GM12865 (cell line): ENCODE results near the gene PRPSAP2.

Experiments used
- DNase-seq: peaks from one replicate; pipeline ENCODE4 v3.0.0; 2010; ENCODE audit warnings: low read depth
- H3K4me3 ChIP-seq: 2 replicates; pipeline ENCODE4 v1.5.1; 2011; ENCODE audit warnings: mild to moderate bottlenecking, low read depth, low read length, control low read depth
- CTCF ChIP-seq: IDR thresholded peaks from 2 replicates; pipeline ENCODE4 v1.5.1; 2011; ENCODE audit warnings: low read length, control low read depth, low read depth, inconsistent platforms; ENCODE audit not compliant: insufficient read depth; ENCODE audit errors: missing control alignments

Gene PRPSAP2

DNA sequence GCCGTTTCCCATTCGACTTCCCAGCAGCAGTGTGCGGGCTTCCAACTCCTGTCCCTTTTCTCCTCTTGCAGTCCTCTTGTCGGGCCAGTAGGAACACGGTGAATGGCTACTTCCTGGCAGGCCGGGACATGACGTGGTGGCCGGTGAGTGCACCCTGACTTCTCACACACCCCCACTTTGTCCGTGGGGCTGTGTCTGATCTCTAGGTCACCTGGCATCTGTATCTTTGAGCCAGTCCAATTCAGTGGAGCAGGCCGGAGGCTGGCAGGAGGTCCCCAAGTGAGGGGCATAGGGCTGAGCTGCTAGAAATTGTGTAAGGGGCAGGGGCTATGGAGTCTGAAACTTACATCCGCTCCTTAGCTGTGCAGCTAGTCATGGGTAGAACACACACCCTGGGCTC is 100.7 kb downstream of the PRPSAP2 start:
- no peak overlapping the region for H3K4me3 ChIP-seq
- DNase-seq: no peak
- no peak for TF ChIP-seq CTCF

- TF ChIP-seq CTCF: no peak
- DNase-seq: no peak
- H3K4me3 ChIP-seq: no peak overlapping the region
Measured at GRCh38 chr17:18959071-18959844, 101.3 kb downstream of the PRPSAP2 start.

DNA sequence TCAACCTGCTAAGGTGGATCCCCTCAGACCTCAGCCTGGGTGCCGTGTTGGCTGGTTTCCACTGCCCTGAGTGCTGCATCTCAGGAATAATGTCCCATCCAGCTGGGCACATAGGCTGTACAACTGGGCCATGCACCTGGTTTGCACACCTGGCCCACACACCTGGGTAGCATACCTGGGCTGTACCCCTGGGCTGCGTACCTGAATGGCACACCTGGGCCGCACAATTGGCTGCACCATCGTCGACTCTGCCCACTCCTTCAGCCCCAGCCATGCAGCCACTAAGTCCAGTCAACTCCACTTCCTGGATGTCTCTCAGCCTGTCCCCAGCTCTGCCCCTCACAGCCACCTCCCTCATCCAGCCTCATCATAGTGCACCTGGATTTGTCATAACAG is 101.9 kb downstream of the PRPSAP2 start:
- no peak overlapping the region for H3K4me3 ChIP-seq
- DNase-seq: no peak
- TF ChIP-seq CTCF: no peak

GRCh38 chr17:18960241-18960665 is 102.3 kb downstream of the PRPSAP2 start:
- TF ChIP-seq CTCF: no peak
- no peak overlapping the region for H3K4me3 ChIP-seq
- no peak for DNase-seq

DNA sequence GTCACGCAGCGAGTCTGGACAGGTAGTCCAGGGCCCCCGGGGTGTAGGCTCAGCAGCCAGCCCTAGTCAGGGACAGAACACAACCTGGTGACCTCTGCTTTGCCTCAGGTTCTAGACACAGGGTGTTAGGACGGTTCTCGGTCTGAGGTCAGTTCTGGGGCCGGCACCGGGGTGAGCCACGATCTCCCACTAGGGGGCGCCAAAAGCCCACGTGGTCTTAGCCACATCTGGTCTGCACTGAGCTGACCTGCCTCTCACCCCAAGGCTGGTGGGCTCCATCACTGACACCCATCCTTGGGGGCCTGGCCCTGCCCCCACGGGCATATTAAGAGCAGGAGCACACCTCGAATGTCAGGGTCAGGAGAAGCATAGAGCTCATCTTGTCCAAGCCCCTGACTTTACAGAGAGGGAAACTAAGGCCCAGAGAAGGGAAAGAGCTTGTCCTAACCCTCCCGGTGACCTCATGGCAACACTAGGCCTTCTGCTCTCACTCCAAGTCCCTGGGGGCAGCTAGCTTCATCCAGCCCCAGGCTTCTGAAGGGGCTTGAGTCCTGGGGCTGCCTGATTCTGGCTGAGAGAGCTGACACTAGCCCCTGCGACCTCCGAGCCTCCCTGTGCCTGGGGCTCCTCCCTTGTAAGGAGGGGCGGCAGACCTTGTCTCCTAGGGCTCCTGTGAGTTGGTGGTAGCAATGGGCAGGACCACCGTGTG is 103.0 kb downstream of the PRPSAP2 start:
- no peak overlapping the region for H3K4me3 ChIP-seq
- peak; percentile 94 for TF ChIP-seq CTCF
- peak; percentile 88 for DNase-seq

GRCh38 chr17:18961634-18962493 is 103.9 kb downstream of the PRPSAP2 start:
- DNase-seq: peak; percentile 73
- no peak for TF ChIP-seq CTCF

More at GRCh38 chr17:18961634-18962493, 103.9 kb downstream of the PRPSAP2 start:
- no peak overlapping the region for H3K4me3 ChIP-seq
